ENCODE data around the gene MYH10.
A peak's percentile ranks its signal among the peaks of the same experiment; 100 is the strongest.

The MYH10 gene

GRCh38 chr17:8619294-8619693, 11.2 kb downstream of the MYH10 start:
- no peak for TF ChIP-seq CTCF (IDR thresholded peaks at IDR 0.05)
- Histone ChIP-seq H3K4me1 (peaks cover 0 to 84% (median 34%) of the 10 kb centered on the region in 4 donors), H3K9me3 (no peaks in the 10 kb centered on the region), H3K27ac (peak overlapping the region; percentile 97 to 98), H3K4me3 (peak overlapping the region; percentile 26 to 32), H3K27me3 (no peaks in the 10 kb centered on the region), H3K36me3 (peaks cover 0 to 8% (median 0%) of the 10 kb centered on the region in 3 donors)
- no peak for DNase-seq
- intact Hi-C loops (cut with DNase I; ENCODE audit: low total_unique reads): no loop called here

DNA sequence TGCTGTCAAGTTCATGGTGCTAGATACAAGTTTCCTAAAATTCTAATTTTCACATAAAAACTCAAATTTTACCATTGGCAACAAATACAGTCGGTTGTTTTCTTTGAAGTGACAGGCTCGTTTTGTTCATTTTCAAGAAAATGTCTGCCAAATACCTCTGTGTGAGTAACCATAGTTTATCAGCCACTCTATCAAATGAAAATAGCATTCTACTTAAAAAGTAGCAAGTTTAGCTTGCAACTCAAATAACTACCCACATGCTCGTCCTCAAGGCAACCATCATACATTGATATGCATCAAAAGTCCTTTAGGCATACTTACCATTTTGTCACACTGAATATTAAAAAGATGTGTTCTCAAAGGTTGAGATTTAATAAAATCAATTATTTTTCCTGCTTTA, 11.7 kb downstream of the MYH10 start:
- Histone ChIP-seq H3K36me3 (peaks cover 0 to 8% (median 0%) of the 10 kb centered on the region in 3 donors), H3K9me3 (no peaks in the 10 kb centered on the region), H3K4me1 (peaks cover 0 to 82% (median 32%) of the 10 kb centered on the region in 4 donors), H3K4me3 (peak overlapping the region in 1 of 2 donors; percentile 26), H3K27me3 (no peaks in the 10 kb centered on the region), H3K27ac (peak overlapping the region; percentile 97 to 98)
- intact Hi-C loops (cut with DNase I; ENCODE audit: low total_unique reads): no loop called here
- TF ChIP-seq CTCF (IDR thresholded peaks at IDR 0.05): no peak
- no peak for DNase-seq

- peak overlapping the region; percentile 97 to 98 for H3K27ac ChIP-seq
- intact Hi-C loops (cut with DNase I; ENCODE audit: low total_unique reads): no loop called here
- H3K9me3 ChIP-seq: no peaks in the 10 kb centered on the region
- no peaks in the 10 kb centered on the region for H3K27me3 ChIP-seq
- TF ChIP-seq CTCF (IDR thresholded peaks at IDR 0.05): no peak
- H3K4me1 ChIP-seq: peaks cover 0 to 81% (median 25%) of the 10 kb centered on the region in 4 donors
- H3K36me3 ChIP-seq: no peaks in the 10 kb centered on the region
- H3K4me3 ChIP-seq: no peak overlapping the region
- DNase-seq: no peak
Observed at GRCh38 chr17:8614988-8615387, 15.5 kb downstream of the MYH10 start.

DNA sequence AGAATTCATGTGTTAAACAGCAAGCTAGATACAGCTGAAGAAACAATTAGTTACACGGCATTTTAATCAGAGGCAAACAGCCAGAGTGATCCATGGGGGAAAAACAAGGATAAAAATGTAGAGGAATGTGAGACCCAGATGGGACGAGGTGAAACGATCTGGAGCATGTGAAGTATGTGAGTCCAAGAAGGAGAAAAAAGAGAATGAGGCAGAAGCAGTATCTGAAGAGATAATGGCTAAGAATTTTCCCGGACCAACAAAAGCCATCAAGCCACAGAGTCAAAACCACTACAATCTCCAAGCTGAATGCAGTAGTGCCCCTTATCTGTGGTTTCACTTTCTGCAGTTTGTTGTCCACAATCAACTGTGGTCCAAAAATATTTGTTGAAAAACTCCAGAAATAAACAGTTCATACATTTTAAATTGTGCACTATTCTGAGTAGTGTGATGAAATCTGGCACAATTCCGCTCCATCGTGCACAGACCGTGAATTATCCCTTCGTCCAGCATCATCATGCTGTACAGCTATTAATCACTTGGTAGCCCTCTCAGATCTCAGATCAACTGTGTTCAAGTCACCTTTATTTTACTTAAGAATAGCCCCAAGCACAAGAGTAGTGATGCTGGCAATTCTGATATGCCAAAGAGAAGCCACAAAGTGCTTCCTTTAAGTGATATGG, 18.8 kb downstream of the MYH10 start:
- no peak for DNase-seq
- H3K9me3 ChIP-seq: no peaks in the 10 kb centered on the region
- H3K36me3 ChIP-seq: no peaks in the 10 kb centered on the region
- intact Hi-C loops (cut with DNase I; ENCODE audit: low total_unique reads): no loop called here
- H3K4me1 ChIP-seq: peaks cover 0 to 91% (median 40%) of the 10 kb centered on the region in 4 donors
- peak overlapping the region; percentile 37 to 46 for H3K4me3 ChIP-seq
- no peaks in the 10 kb centered on the region for H3K27me3 ChIP-seq
- no peak for TF ChIP-seq CTCF (IDR thresholded peaks at IDR 0.05)
- H3K27ac ChIP-seq: peak overlapping the region; percentile 97 to 98

DNA sequence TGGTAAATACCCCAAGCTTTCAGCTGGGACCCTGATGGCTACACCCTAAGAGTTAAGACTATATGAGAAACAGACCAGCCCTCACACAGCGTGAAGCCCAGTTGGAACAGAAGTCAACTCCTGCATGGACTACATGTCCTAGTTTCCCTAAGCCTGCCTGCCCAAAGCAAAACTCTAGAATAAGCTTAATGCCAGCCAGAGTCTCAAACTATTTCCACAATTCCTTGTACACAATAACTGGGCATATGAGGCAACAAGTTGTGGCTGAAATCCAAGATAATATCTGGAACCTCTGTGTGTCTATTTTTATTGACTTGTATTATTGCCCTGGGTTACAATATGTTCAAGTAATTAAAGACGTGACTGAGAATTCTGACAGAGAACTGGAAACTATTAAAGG, 19.4 kb downstream of the MYH10 start:
- no peaks in the 10 kb centered on the region for H3K9me3 ChIP-seq
- intact Hi-C loops (cut with DNase I; ENCODE audit: low total_unique reads): no loop called here
- no peaks in the 10 kb centered on the region for H3K27me3 ChIP-seq
- no peaks in the 10 kb centered on the region for H3K36me3 ChIP-seq
- no peak for TF ChIP-seq CTCF (IDR thresholded peaks at IDR 0.05)
- H3K27ac ChIP-seq: peak overlapping the region; percentile 97 to 98
- H3K4me1 ChIP-seq: peaks cover 0 to 96% (median 43%) of the 10 kb centered on the region in 4 donors
- H3K4me3 ChIP-seq: peak overlapping the region; percentile 37 to 46
- DNase-seq: peak; percentile 30 to 75

All from tibial artery (tissue), 4 donors.